GM23338 (cell line): ENCODE data around the gene CD74. TPM values are rescaled to one million over a fixed set of nuclear protein-coding genes. Genes with fewer than 3 reads are reported as not detected.

Experiments used
- ATAC-seq: fragments of 200-7000 bp; cut with Tn5 transposase; 3 replicates; pipeline ENCODE4 v1.9.1; 2020
- DNase-seq: peaks from one replicate; pipeline ENCODE4 v3.0.0-alpha.2; 2015; ENCODE audit warnings: low spot score
- H2AFZ ChIP-seq: fragments of 200-600 bp; sonication (generic); 2 replicates; pipeline ENCODE4 v1.8.0; 2016; ENCODE audit warnings: antibody characterized with exemption, mild to moderate bottlenecking, moderate library complexity
- H3F3A ChIP-seq: fragments of 200-600 bp; sonication (generic); replicated peaks from 2 replicates; pipeline ENCODE4 v1.8.0; 2017; ENCODE audit warnings: antibody characterized with exemption, mixed run types, low read depth
- H3K27ac ChIP-seq: fragments of 200-600 bp; sonication (generic); 2 replicates; pipeline ENCODE4 v1.6.1; 2016; ENCODE audit warnings: low read depth
- H3K27me3 ChIP-seq: fragments of 200-600 bp; sonication (generic); 2 replicates; pipeline ENCODE4 v1.8.0; 2016; ENCODE audit warnings: mild to moderate bottlenecking, mixed run types, moderate library complexity; ENCODE audit not compliant: insufficient read depth
- H3K36me3 ChIP-seq: fragments of 200-600 bp; sonication (generic); 2 replicates; pipeline ENCODE4 v1.8.0; 2016; ENCODE audit warnings: mild to moderate bottlenecking; ENCODE audit not compliant: insufficient read depth
- H3K4me1 ChIP-seq: fragments of 200-600 bp; sonication (generic); 2 replicates; pipeline ENCODE4 v1.8.0; 2016; ENCODE audit warnings: mild to moderate bottlenecking, moderate library complexity; ENCODE audit not compliant: insufficient read depth
- H3K4me2 ChIP-seq: fragments of 200-600 bp; sonication (generic); 2 replicates; pipeline ENCODE4 v1.7.1; 2017; ENCODE audit warnings: mixed run types
- H3K4me3 ChIP-seq: fragments of 200-600 bp; sonication (generic); 2 replicates; pipeline ENCODE4 v1.6.1; 2016; ENCODE audit warnings: mixed run types
- H3K79me2 ChIP-seq: fragments of 200-600 bp; sonication (generic); replicated peaks from 2 replicates; pipeline ENCODE4 v1.8.0; 2017; ENCODE audit warnings: mild to moderate bottlenecking; ENCODE audit not compliant: insufficient read depth
- H3K9me2 ChIP-seq: fragments of 200-600 bp; sonication (generic); 2 replicates; pipeline ENCODE4 v1.8.0; 2017; ENCODE audit not compliant: insufficient read depth
- H4K20me1 ChIP-seq: fragments of 200-600 bp; sonication (generic); replicated peaks from 2 replicates; pipeline ENCODE4 v1.8.0; 2017; ENCODE audit warnings: mild to moderate bottlenecking; ENCODE audit not compliant: insufficient read depth
- H3K27ac Mint-ChIP-seq: 2 replicates; pipeline ENCODE4 v1.8.0; 2020; ENCODE audit warnings: inconsistent platforms, mild to moderate bottlenecking, moderate library complexity, mixed read lengths
- H3K27me3 Mint-ChIP-seq: 3 replicates; pipeline ENCODE4 v1.8.0; 2022; ENCODE audit warnings: low read depth, mild to moderate bottlenecking, moderate library complexity, mixed read lengths, inconsistent platforms; ENCODE audit not compliant: insufficient read depth, poor library complexity
- H3K36me3 Mint-ChIP-seq: 3 replicates; pipeline ENCODE4 v1.8.0; 2021; ENCODE audit warnings: low read depth, mild to moderate bottlenecking, inconsistent platforms, moderate library complexity, mixed read lengths
- H3K4me1 Mint-ChIP-seq: 3 replicates; pipeline ENCODE4 v1.8.0; 2020; ENCODE audit warnings: mild to moderate bottlenecking, inconsistent platforms, mixed read lengths
- H3K4me3 Mint-ChIP-seq: 3 replicates; pipeline ENCODE4 v1.8.0; 2021; ENCODE audit warnings: moderate library complexity, mild to moderate bottlenecking, inconsistent platforms, mixed read lengths
- H3K9me3 Mint-ChIP-seq: 3 replicates; pipeline ENCODE4 v1.8.0; 2020; ENCODE audit warnings: moderate library complexity, mild to moderate bottlenecking, inconsistent platforms, mixed read lengths
- CREB1 ChIP-seq: fragments of 250-450 bp; sonication (Bioruptor Pico); IDR thresholded peaks from 2 replicates; pipeline ENCODE4 v1.5.0; 2020; ENCODE audit warnings: low read depth, mild to moderate bottlenecking, moderate library complexity
- EZH2 ChIP-seq: fragments of 200-600 bp; sonication (generic); IDR thresholded peaks from one replicate; pipeline ENCODE4 v1.8.0; 2017; ENCODE audit warnings: antibody characterized with exemption, mild to moderate bottlenecking, low read depth; ENCODE audit not compliant: unreplicated experiment
- EZH2phosphoT487 ChIP-seq: fragments of 200-600 bp; sonication (generic); IDR thresholded peaks from one replicate; pipeline ENCODE4 v1.8.1; 2018; ENCODE audit warnings: antibody characterized with exemption; ENCODE audit not compliant: unreplicated experiment
- JUNB ChIP-seq: IDR thresholded peaks from one replicate; pipeline ENCODE4 v1.6.1; 2016; ENCODE audit warnings: antibody characterized with exemption; ENCODE audit not compliant: unreplicated experiment
- NANOG ChIP-seq: IDR thresholded peaks from 2 replicates; pipeline ENCODE4 v1.6.1; 2016; ENCODE audit warnings: antibody characterized with exemption, borderline replicate concordance
- POLR2AphosphoS5 ChIP-seq: IDR thresholded peaks from 2 replicates; pipeline ENCODE4 v1.6.1; 2016; ENCODE audit warnings: antibody characterized with exemption, low read depth
- REST ChIP-seq: IDR thresholded peaks from one replicate; pipeline ENCODE4 v1.6.1; 2018; ENCODE audit warnings: antibody characterized with exemption; ENCODE audit not compliant: unreplicated experiment
- STAT1 ChIP-seq: IDR thresholded peaks from one replicate; pipeline ENCODE4 v1.6.1; 2016; ENCODE audit warnings: antibody characterized with exemption; ENCODE audit not compliant: unreplicated experiment
- ZNF114 ChIP-seq: fragments of 250-450 bp; sonication (Bioruptor Pico); IDR thresholded peaks from 2 replicates; pipeline ENCODE4 v1.5.0; 2020; ENCODE audit warnings: mild to moderate bottlenecking, moderate library complexity
- ZNF331 ChIP-seq: fragments of 250-450 bp; sonication (Bioruptor Pico); IDR thresholded peaks from 2 replicates; pipeline ENCODE4 v1.5.0; 2020; ENCODE audit warnings: low read depth, mild to moderate bottlenecking, moderate library complexity
- polyA plus RNA-seq: library from polyadenylated mRNA; unstranded; fragments of >200 nt; fragmentation: Nextera tagmentation; extraction: Ambion mirVana; gene quantifications from 2 replicates; pipeline ENCODE4 v1.2.1, GENCODE V29; 2016
- total RNA-seq: library from RNA; depleted of rRNA; stranded (reverse); fragments of >200 nt; shearing (Covaris generic); gene quantifications from 2 replicates; pipeline ENCODE4 v1.2.3, GENCODE V29; 2014
- TF ChIP-seq, protein P1 (sequence below), 2 experiments: fragments of 200-600 bp in 1 of 2; sonication (generic) in 1 of 2; conservative IDR thresholded peaks; 2 replicates each; pipeline versions ENCODE4 v1.5.1 to v1.6.1; 2016 to 2017; ENCODE audit warnings: antibody characterized with exemption in 2 of 2, low read depth in 2 of 2, mild to moderate bottlenecking in 2 of 2, moderate library complexity in 1 of 2
- TF ChIP-seq, protein P2 (sequence below): IDR thresholded peaks from 2 replicates; pipeline ENCODE4 v1.6.1; 2016; ENCODE audit warnings: antibody characterized with exemption
- TF ChIP-seq, protein P3 (sequence below): fragments of 250-450 bp; sonication (Bioruptor Pico); IDR thresholded peaks from 2 replicates; pipeline ENCODE4 v1.5.0; 2020; ENCODE audit warnings: mild to moderate bottlenecking, moderate library complexity

The CD74 gene
- total and polyA plus RNA-seq, 2 experiments from 2014 or later: 49.8 to 98.4 TPM

DNA sequence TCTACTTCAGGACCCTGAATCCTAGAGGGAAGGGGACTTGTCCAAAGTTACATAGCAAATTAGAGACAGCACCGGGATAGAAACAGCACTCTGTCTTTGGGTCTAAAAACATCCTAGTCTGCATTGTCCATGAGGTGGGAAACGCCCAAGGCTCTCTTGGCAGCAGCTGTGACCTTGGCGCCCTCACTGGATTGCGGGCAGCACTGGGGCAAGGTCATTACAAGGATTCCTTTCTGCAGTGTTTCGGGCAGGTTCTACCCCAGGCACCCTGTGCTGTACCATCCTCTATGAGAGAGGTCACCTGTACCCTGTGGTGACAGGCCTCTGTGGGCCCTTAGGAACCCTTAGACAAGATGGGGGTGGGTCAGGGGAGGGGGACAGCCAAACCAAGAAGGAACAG, 8.6 kb downstream of the CD74 start:
- Histone ChIP-seq H2AFZ (no peak overlapping the region), H3F3A (0 out of 2 replicates have a peak, but pooled peaks cover 4% of the 10 kb centered on the region), H3K4me1 (peaks cover 9% of the 10 kb centered on the region; the same call in 1 of the 2 replicates), H3K36me3 (peaks cover 6% of the 10 kb centered on the region; the same call in 1 of the 2 replicates), H3K27ac (no peak overlapping the region), H3K4me2 (no peak overlapping the region), H3K9me2 (no peaks in the 10 kb centered on the region), H4K20me1 (no peaks in the 10 kb centered on the region; the same call in 1 of the 2 replicates), H3K4me3 (no peak overlapping the region), H3K79me2 (no peaks in the 10 kb centered on the region), H3K27me3 (no peaks in the 10 kb centered on the region)
- no peak for DNase-seq
- TF ChIP-seq JUNB (no peak), STAT1 (no peak), EZH2 (no peak), ZNF114 (CRISPR knock-in tag) (no peak), POLR2AphosphoS5 (no peak), REST (no peak), CREB1 (no peak), ZNF331 (CRISPR knock-in tag) (no peak), NANOG (no peak), EZH2phosphoT487 (no peak)
- TF ChIP-seq, protein P1, sequence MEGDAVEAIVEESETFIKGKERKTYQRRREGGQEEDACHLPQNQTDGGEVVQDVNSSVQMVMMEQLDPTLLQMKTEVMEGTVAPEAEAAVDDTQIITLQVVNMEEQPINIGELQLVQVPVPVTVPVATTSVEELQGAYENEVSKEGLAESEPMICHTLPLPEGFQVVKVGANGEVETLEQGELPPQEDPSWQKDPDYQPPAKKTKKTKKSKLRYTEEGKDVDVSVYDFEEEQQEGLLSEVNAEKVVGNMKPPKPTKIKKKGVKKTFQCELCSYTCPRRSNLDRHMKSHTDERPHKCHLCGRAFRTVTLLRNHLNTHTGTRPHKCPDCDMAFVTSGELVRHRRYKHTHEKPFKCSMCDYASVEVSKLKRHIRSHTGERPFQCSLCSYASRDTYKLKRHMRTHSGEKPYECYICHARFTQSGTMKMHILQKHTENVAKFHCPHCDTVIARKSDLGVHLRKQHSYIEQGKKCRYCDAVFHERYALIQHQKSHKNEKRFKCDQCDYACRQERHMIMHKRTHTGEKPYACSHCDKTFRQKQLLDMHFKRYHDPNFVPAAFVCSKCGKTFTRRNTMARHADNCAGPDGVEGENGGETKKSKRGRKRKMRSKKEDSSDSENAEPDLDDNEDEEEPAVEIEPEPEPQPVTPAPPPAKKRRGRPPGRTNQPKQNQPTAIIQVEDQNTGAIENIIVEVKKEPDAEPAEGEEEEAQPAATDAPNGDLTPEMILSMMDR (conservative IDR thresholded peaks at IDR 0.05; ENCODE audit: low read depth in 2 of 2): no peak
- TF ChIP-seq, protein P2, sequence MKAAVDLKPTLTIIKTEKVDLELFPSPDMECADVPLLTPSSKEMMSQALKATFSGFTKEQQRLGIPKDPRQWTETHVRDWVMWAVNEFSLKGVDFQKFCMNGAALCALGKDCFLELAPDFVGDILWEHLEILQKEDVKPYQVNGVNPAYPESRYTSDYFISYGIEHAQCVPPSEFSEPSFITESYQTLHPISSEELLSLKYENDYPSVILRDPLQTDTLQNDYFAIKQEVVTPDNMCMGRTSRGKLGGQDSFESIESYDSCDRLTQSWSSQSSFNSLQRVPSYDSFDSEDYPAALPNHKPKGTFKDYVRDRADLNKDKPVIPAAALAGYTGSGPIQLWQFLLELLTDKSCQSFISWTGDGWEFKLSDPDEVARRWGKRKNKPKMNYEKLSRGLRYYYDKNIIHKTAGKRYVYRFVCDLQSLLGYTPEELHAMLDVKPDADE: no peak
- TF ChIP-seq, protein P3, sequence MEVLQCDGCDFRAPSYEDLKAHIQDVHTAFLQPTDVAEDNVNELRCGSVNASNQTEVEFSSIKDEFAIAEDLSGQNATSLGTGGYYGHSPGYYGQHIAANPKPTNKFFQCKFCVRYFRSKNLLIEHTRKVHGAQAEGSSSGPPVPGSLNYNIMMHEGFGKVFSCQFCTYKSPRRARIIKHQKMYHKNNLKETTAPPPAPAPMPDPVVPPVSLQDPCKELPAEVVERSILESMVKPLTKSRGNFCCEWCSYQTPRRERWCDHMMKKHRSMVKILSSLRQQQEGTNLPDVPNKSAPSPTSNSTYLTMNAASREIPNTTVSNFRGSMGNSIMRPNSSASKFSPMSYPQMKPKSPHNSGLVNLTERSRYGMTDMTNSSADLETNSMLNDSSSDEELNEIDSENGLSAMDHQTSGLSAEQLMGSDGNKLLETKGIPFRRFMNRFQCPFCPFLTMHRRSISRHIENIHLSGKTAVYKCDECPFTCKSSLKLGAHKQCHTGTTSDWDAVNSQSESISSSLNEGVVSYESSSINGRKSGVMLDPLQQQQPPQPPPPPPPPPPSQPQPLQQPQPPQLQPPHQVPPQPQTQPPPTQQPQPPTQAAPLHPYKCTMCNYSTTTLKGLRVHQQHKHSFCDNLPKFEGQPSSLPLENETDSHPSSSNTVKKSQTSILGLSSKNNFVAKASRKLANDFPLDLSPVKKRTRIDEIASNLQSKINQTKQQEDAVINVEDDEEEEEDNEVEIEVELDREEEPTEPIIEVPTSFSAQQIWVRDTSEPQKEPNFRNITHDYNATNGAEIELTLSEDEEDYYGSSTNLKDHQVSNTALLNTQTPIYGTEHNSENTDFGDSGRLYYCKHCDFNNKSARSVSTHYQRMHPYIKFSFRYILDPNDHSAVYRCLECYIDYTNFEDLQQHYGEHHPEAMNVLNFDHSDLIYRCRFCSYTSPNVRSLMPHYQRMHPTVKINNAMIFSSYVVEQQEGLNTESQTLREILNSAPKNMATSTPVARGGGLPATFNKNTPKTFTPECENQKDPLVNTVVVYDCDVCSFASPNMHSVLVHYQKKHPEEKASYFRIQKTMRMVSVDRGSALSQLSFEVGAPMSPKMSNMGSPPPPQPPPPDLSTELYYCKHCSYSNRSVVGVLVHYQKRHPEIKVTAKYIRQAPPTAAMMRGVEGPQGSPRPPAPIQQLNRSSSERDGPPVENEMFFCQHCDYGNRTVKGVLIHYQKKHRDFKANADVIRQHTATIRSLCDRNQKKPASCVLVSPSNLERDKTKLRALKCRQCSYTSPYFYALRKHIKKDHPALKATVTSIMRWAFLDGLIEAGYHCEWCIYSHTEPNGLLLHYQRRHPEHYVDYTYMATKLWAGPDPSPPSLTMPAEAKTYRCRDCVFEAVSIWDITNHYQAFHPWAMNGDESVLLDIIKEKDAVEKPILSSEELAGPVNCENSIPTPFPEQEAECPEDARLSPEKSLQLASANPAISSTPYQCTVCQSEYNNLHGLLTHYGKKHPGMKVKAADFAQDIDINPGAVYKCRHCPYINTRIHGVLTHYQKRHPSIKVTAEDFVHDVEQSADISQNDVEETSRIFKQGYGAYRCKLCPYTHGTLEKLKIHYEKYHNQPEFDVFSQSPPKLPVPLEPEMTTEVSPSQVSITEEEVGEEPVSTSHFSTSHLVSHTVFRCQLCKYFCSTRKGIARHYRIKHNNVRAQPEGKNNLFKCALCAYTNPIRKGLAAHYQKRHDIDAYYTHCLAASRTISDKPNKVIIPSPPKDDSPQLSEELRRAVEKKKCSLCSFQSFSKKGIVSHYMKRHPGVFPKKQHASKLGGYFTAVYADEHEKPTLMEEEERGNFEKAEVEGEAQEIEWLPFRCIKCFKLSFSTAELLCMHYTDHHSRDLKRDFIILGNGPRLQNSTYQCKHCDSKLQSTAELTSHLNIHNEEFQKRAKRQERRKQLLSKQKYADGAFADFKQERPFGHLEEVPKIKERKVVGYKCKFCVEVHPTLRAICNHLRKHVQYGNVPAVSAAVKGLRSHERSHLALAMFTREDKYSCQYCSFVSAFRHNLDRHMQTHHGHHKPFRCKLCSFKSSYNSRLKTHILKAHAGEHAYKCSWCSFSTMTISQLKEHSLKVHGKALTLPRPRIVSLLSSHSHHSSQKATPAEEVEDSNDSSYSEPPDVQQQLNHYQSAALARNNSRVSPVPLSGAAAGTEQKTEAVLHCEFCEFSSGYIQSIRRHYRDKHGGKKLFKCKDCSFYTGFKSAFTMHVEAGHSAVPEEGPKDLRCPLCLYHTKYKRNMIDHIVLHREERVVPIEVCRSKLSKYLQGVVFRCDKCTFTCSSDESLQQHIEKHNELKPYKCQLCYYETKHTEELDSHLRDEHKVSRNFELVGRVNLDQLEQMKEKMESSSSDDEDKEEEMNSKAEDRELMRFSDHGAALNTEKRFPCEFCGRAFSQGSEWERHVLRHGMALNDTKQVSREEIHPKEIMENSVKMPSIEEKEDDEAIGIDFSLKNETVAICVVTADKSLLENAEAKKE (CRISPR knock-in tag): no peak
- H3K4me3 Mint-ChIP-seq: no peak overlapping the region
- H3K9me3 Mint-ChIP-seq: no peaks in the 10 kb centered on the region; the same call in 2 of the 3 replicates
- no peak overlapping the region for H3K27ac Mint-ChIP-seq
- peaks cover 9% of the 10 kb centered on the region for H3K4me1 Mint-ChIP-seq
- peaks cover 18% of the 10 kb centered on the region for H3K27me3 Mint-ChIP-seq
- ATAC-seq: no peak
- H3K36me3 Mint-ChIP-seq: peaks cover 28% of the 10 kb centered on the region
